GM21526 (cell line): ENCODE measurements around the gene LRRC8B.
"Not testable (repeated sequence)": the region's sequence is repeated elsewhere in the genome, so short reads cannot be mapped to it uniquely, and the experiment has no call there.

ENCODE experiments used
- ATAC-seq: cut with Tn5 transposase; IDR thresholded peaks from one replicate; pipeline ENCODE4 v1.9.1; 2021; ENCODE audit warnings: moderate library complexity; ENCODE audit not compliant: unreplicated experiment, low FRiP score

The LRRC8B gene

DNA sequence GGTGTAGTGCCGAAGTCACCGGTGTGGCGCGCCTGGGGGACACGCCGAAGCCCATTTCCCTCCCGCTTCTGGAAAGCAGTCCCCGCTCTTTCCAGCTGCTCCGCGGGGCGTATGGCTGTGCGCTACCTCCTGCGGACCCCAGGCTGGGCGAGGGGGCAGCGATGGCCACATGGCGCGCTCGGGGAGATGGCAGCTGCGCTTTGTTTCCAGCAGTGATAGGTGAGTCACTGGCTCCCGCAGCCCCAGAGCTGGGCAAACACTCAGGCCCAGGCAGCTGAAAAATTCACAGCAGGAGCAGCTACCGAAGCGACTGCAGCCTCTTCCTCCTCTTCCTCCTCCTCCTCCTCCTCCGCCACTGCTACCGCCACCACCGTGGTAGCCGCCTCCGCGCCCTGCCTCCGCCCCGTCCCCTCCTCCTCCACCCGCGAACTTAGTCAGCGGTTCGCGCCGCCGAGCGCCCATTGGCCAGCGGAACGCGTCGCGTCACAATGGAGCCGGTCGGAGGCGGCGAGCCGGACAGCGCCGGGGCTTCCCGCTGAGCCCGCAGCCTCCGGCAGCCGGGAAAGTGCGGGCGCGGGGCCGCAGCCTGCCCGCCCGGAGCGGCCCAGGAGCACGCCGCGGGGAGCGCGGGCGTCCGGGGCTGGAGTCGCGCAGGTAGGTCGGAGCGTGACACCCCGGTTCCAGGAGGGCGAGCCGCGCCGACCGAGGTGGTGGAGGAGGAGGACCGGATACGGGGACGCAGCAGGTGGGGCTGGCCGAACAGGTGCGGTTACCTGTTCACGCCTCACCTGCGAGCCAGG, at the start of gene LRRC8B:
Gene LRRC8B, plus strand, starts transcription at position 461 of the 800 bp plus-strand sequence. CDS start 57,822 bp downstream, outside the sequence.
- peak; percentile 80 for ATAC-seq

- no peak for ATAC-seq
These were observed 49.4 kb upstream of the LRRC8B start for GRCh38 chr1:89475269-89475668.

DNA sequence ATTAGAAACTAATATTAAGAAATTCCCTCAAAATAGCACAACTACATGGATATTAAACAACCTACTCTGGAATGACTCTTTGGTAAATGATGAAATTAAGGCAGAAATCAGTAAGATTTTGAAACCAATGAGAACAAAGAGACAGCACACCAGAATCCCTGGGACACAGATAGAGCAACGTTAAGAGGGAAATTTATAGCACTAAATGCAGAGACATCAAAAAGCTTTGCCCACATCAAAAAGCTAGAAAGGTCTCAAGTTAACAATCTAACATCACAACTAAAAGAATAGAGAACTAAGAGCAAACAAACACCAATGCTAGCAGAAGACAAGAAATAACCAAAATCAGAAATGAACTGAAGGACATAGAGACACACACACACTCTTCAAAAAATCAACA, 48.6 kb upstream of the LRRC8B start:
- ATAC-seq: no peak

DNA sequence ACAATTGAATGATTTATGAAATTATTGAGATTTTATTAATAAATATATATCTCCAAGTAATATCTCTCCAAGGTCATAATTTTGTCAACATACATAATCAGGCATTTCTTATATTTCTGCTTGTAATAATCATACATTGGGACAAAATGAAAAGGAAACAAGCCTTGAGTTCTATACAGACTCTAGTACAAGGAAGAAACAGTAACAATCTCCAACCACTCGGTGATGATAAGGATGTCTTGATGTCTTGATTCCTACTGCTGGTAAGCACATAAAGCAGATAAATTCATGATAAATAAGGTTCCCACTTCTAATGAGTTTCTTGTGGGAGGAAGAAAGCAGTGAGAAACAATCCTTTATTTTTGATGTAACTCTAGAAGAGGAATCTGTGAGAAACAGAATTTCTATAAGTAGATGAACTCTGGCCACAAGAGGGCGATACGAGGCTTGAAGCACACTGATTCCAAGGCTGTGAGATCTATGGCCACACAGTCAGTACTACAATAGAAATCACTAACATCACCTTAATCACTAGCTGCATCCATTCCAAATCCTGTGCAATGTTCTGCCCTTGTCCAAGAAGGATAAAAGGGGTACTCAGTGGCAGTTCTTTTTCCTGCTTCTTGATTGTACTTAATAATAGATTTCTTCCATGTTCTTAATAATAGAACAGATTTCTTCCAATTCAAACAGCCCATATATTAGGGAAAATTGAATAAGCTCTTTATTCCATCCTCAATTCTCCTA, 41.4 kb upstream of the LRRC8B start:
- peak; percentile 67 for ATAC-seq

GRCh38 chr1:89483757-89484077, 40.9 kb upstream of the LRRC8B start:
- ATAC-seq: no peak

DNA sequence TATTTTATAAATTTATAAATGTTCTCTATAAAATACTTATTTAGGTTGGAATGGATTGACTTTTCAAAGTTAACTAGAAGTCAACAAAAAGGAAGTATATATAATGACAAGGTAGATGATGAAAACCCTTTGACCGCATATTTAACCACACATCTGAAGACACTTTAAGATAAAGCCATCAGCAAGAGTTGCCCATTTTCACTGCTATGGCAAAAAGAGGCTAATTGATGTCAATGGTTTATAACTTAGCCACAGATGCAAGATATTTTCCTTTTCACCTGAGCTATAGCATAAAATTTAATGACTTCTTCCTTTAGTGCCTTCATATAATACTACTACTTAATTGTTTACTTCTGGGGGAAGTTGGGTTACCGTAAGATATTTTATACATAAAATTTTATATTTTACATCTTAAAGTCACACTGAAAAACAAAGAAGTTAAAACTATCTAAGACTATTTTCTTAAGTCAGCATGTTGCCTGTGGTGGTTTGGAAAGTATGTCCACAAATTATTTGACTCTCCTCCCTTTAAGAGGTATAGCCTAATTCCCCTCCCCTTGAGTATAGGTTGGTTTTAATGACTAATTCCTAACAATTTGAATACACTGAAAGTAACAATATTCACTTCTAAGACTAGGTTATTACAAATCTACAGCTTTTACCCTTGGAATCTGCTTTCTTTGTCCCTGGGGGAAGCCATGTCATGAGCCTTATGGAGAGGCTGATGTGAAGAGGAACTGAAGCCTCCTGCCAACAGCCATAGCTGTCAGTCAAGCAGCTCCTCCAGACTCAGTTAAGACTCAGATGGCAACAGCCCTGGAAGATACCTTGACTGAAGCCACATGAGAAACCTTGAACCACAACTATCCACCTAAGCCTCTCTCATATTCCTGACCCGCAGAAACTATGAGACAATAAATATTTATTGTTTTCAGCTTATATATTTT, 40.3 kb upstream of the LRRC8B start:
- ATAC-seq: no peak

- peak; percentile 65 for ATAC-seq
These were observed 36.7 kb upstream of the LRRC8B start for GRCh38 chr1:89487972-89488371.

DNA sequence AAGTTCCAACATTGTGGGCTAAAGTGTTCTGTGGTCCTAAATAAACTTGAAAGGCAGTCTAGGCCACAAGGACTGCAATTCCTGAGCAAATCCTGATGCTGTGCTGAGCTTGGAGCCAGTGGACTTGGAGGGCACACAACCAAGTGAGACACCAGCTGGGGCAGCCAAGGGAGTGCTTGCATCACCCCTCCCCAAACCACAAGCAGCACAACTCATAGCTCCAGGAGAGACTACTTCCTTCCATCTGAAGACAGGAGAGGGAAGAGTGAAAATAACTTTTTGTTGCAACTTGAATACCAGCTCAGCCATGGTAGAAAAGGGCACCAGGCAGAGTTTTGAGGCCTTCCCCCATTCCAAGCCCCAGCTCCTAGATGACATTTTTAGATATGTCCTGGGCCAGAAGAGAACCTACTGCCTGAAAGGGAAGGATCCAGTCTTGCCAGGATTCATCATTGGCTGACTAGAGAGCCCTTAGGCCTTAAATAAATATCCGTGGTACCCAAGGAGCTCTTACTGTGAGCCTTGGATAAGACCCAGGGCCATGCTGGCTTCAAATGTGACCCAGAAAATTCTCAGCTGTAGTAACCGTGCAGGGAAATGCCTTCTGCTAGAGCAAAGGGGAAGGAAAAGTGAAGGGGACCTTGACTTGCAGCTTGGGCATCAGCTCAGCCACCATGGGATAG, 35.4 kb upstream of the LRRC8B start:
- no peak for ATAC-seq

- no peak for ATAC-seq
These were observed 34.2 kb upstream of the LRRC8B start for GRCh38 chr1:89490389-89490788.

DNA sequence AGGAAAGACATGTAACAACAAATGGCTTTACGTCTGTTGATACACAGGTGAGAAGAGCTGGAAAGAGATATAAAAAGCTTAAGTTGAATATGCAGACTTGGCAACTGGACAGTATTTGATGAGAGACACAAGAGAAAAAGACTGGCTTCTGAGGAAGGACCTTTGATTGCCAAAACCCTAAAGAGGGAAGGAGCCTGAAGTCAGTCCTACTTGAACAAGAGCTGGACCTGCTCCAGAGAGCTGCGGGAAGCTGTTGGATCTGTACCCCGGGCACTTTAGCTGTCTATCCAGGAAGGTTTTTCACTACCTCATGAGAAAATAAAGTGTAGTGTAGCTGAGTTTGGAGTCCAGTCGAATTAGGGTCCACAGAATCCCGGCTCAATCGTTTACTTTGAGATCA, 25.3 kb upstream of the LRRC8B start:
- ATAC-seq: no peak

DNA sequence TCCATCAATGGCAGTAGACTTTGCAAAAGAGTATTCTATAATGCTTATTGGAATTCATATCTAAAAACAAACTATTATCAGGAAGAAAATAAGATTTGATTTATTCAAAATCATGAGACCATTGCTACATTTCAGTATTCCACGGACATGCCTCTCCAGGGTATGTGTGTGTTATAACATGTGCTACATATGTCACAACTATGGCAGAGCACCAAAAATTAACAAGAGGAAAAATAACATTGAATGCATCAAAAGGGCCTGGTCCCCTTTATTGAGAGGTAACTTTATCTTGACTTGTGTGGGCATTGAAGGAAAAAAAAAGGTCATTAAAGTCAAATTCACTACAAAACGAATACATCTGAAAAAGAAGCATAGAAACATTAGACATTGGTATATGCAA, 22.6 kb upstream of the LRRC8B start:
- ATAC-seq: no peak

DNA sequence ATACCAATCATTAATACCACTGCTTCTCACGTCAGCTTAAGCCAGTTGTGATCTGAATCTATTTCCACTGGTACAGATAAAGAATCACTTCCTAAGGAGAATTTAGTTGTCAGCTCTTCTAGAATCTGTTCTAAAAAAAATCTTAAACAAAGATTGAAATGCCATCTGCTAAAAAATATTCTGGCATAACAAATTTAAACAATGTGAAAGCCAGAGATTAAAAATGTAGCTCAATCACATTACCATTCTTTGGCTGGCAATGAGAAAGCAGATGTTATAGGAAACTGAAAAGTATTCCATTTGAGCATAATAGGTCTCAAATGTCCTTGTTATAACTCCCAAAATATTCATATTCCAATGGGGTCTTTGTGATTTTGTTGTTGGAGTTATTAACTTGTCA, 21.7 kb upstream of the LRRC8B start:
- no peak for ATAC-seq

GRCh38 chr1:89503690-89504089, 20.9 kb upstream of the LRRC8B start:
- ATAC-seq: no peak

GRCh38 chr1:89510061-89510460, 14.6 kb upstream of the LRRC8B start:
- not testable (repeated sequence) for ATAC-seq

DNA sequence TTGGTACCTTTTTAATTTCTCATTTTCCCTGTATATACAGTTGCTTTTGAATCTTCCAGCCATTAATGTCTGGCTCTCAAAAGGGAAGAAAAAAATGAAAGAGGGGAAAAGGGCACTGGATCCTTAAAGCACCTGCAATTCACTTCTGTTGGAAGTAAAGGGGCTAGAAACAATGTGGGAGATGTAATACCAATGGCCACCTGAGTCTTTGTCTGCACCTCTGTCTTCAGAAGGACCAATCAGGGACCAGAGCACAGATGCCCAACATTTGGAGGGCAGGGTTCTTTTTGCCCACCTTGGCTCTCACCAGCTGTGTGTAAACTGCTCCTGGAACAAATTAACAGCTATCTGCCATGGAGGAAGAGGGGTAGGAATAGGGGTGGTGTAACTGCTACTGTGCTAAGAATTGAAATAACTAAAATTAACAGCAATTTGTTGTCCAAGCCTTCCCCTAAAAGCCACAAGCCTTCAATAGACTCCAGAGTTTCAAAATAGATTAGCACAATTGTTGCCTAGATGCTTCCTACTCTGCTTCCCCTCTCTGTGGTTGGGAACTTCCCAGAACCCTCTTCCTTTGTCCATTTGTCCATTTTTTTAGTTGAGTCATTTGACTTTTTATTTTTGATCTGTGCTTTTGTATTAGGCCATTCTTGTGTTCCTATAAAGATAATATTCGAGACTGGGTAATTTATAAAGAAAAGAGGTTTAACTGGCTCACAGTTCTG, 11.5 kb upstream of the LRRC8B start:
- ATAC-seq: no peak

GRCh38 chr1:89516055-89516454, 8.6 kb upstream of the LRRC8B start:
- no peak for ATAC-seq

DNA sequence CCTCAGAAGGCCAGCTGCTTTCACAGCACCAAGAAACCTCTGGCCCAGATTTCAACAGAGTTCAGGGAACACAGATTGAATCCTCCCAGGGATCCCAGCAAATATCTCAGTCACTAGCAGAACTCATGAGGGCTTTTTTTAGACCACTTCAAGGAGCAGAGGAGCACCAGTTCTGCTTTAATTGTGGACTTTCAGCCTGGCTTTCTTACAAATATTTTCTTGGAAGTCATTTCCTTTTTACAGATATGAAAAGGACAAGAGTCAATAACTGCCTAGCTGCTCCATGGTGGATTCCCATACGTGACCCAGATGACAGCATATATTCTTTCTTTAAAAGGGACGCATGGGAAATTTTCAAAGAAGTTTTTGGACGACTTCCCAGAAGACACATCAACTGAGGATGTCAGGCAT, 6.4 kb upstream of the LRRC8B start:
- ATAC-seq: no peak

DNA sequence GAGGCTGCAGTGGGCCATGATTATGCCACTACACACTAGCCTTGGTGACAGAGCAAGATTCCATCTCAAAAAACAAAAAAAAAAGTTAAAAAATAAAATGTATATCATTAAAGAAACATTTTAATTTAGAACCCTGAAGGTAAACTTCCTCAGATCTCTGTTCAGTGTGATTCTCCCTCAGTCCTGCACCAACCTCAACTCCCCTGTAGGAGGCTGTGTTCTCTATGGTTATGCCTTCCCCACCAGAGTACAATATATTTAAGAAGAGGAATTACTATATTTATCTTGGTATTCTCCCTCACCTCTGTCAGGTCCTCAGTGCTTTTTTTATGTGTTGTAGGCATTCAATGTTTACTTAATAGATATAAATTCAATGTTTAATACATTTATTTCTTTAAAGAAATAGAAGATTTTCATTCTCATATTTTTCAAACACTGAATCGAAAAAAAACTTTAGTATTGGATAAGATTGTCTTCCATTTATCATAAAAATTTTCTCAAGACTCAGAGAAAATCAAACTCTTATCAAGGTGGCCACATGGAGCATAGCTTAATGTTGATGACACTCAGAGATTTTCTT, 4.8 kb upstream of the LRRC8B start:
- peak; percentile 48 for ATAC-seq

DNA sequence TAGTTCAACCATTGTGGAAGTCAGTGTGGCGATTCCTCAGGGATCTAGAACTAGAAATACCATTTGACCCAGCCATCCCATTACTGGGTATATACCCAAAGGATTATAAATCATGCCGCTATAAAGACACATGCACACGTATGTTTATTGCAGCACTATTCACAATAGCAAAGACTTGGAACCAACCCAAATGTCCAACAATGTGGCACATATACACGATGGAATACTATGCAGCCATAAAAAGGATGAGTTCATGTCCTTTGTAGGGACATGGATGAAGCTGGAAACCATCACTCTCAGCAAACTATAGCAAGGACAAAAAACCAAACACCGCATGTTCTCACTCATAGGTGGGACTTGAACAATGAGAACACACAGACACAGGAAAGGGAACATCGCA, 2.7 kb upstream of the LRRC8B start:
- ATAC-seq: not testable (repeated sequence)
